Activated CD4-positive, alpha-beta T cell treated with anti-CD3 and anti-CD28 coated beads for 4 hours (primary cell): ENCODE data around the gene EOMES.

Experiments
- DNase-seq, 2 donors: peaks; one replicate each; pipeline ENCODE4 v3.0.0-alpha.2; 2020

EOMES gene

DNA sequence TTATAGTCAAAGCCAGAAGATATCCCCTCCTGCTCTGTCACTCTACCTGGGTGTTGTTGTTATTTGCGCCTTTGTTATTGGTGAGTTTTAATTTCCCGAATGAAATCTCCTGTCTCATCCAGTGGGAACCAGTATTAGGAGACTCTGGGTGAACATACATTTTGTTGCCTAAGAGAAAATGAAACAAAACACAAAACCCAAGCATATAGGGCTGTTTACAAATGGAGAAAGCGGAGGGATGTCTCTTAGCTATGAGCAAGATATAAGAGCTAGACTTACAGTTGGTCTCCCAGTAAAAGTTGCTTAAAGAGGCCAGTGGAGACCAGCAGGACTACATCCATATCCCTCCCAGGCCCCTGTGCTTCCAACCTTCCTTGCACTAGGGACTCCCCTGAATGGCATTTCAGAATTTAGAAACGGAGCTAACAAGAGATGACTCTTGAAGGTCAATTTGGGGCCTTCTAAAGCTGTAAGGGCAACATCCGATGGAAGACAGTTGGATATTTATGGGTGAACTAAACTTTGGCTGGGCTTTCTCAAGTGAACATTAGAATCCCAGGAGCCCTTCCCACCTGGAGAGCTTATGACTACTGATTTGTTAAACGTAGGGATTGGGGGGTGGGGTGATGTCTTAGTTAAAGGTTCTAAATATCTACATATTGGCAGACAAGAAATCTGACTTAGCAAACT lies 2.7 kb downstream of the EOMES start:
- DNase-seq: no peak

DNA sequence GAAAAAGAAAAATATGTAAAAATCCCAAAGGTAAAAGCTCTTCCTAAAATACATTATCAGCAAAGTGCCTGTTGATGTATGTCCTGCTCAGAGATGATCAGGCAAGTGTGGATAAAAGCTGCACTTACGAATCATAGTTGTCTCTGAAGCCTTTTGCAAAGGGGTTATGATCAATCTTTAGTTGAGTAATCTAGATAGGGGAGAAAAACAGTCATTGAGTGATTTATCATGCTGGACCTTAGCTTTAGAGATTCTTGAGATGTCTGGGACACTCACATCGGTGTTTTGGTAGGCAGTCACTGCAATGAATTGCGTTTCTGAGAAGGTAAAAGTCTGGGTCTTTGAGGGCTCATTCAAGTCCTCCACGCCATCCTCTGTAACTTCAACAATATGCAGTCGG lies 3.7 kb downstream of the EOMES start:
- DNase-seq: no peak

DNA sequence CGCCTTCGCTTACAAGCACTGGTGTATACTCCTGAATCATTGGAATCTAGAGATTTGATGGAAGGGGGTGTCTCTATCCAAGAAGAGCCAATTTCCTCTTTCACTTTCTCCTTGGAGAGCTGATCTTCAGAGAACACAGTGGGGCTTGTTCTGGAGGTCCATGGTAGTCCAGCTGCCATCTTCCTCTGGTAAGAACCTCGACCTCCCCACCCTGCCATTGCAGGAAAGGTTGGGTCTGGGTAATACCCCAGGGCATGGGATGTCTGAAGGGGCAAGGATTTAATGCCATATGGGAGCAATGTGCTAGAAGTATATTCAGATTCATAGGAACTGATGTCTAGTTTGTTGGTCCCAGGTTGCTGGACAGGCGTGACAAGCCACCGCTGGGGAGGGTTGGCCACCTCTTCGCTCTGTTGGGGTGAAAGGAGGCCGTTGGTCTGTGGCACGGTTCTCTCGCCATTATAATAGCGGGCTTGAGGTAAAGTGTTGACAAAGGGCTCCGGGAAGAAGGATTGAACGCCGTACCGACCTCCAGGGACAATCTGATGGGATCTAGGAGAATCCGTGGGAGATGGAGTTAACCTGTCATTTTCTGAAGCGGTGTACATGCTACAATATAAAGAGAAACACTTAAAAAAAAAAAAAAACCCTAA lies 4.8 kb downstream of the EOMES start:
- no peak for DNase-seq

DNA sequence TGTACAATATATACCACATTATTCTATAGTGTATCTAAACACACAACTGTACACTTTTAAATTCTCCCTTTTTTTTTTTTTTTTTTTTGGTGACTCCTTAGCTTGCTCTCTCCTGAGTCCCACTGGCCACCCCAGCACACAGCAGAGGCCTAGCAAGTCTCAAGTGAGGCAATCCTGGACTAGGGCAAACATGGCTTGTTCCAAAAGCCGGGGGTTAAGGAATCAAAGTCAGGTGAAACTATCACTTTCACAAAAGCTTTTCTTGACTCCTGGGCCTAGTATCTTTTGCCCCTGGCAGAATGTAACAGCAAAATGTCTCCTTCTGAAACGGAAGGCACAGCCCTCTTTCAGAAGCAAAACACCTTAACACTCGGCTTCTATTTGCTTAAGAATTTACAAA lies 5.8 kb downstream of the EOMES start:
- no peak for DNase-seq

DNA sequence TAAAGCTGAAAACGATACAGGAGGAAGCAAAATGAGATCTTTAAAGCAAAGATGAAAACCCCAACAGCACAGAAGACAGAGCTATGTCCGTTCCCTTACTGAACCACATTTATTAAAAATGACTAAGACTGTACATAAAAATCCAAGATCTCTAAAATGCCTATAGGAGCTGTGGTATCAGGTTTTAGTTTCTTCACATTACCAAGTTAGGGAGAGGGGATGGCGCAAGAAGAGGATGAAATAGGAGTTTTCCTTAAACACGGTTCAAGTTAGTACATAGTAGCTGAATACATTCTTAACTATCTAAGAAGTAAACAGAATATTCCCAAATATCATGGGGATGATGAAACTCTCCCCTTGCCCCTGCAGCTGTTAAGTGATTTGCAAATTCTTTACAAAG lies 6.3 kb downstream of the EOMES start:
- no peak for DNase-seq

DNA sequence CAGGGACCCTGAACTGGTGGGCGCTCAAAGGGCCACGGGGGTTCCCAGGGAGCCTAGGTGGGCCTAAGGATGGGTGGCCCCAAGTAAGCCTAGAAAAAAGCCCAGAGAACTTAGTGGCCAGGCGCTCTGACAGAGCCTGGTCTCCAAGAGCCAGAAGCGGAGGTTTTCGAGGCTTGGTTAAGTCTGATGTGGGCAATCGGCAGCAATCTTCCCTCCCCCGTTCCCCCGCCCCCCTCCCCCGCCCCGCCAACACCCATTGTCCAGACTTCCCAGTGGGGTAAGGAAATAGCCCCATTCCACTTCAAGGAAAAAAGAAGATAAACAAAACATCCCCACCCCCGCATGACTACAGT lies 6.7 kb downstream of the EOMES start:
- no peak for DNase-seq

DNA sequence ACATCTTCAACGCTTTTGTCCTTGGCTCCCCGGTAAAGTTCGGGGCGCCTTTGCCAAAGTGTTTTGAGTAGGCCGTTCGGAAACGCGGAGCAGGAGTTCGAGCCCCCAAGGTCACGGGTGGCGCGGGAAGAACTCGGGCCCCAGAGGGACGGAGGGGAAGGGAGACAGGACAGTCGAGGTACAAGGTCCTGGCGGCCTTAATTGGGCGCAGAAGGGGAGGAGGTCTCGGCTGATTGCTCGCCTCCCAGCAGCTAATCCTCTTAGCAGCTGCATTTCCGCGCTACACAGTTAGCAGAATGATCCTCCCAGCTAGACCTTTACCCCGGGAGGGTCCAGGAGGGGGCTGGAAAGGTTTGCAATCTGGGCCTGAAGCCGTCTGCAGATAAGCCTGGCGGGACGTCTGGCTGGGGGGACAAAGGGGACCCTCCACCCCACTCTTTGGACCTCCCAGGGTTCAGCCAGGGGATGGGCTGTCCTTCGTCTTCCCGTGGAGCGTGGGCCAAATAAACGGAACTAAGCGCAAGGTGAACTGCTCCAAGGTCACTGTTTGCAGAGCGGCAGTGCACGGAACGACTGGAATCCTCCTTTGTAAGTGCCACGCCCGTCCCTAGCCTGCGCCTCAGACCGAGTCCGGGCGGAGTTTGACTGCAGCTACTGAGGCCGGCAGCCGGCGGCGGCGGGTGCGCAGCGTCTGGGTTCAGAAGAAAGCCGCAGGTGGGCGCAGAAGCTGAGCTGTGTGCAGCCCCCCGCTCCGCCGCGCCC lies 7.2 kb downstream of the EOMES start:
- DNase-seq: no peak

DNA sequence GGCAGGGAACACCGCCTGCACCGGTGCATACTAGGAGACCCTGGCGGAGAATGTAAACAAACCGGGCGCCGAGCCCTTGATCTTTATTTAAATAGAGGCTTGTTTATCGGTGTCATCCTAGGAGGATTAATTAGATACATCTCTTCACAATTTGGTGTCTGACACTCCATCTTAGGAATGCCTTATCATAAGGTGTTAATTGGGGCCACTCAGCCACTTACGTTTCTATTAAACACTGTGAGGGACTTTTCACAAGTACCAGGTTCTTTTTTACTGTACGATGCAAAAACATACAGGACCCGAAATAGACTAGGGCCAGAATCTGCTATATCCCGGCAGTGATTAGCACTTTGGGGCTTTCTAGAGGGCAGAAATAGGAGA lies 8.0 kb downstream of the EOMES start:
- no peak for DNase-seq

DNA sequence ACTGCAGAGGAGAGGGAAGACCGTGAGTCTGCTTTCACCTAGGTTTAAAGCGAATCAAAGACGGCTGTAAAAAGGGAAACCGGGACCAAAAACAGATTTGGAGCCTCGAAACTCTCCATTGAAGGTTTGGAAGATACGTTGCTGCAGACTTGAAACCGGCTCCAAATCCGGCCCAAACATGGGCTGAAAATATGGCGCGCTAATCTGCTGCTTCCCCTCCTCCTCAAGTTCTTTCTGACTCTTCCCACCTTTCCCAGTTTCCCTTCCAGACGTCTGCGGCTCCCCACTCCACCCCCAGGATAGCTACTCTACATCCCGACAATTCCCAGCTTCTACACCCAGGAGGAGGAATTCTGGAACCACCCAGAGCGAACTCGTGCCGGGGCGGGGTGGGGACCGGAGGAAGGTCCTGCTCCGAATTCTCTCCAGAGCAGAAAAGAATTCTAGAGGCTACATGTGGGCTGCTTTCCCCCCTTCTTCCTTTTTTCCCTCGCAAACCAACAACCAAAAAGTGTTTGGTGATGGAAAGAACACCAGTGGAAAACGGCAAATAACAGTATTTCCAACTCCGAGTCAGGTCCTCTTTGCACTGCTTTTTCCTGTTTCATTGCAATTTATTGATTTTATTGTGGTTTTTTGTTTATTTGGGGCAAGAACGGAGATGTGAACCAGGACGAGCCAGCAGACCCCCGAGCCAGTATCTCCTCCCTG lies 8.5 kb downstream of the EOMES start:
- no peak for DNase-seq

DNA sequence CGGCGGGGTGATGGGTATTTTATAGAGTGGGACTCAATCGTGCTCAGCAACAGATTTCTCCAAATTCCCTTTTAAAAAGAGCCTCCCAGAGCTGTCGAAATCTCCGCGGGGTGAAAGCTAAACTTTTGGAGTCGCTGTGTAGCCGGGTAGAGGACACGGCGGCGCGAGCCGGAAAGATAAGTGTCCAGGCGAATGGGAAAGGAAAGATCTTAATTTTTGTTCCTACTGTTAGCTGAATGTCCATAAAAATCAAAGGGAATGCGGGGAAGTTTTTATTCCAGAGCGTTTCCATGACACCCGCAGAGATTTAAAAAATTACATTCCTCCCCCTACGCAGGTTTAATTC lies 9.1 kb downstream of the EOMES start:
- no peak for DNase-seq

DNA sequence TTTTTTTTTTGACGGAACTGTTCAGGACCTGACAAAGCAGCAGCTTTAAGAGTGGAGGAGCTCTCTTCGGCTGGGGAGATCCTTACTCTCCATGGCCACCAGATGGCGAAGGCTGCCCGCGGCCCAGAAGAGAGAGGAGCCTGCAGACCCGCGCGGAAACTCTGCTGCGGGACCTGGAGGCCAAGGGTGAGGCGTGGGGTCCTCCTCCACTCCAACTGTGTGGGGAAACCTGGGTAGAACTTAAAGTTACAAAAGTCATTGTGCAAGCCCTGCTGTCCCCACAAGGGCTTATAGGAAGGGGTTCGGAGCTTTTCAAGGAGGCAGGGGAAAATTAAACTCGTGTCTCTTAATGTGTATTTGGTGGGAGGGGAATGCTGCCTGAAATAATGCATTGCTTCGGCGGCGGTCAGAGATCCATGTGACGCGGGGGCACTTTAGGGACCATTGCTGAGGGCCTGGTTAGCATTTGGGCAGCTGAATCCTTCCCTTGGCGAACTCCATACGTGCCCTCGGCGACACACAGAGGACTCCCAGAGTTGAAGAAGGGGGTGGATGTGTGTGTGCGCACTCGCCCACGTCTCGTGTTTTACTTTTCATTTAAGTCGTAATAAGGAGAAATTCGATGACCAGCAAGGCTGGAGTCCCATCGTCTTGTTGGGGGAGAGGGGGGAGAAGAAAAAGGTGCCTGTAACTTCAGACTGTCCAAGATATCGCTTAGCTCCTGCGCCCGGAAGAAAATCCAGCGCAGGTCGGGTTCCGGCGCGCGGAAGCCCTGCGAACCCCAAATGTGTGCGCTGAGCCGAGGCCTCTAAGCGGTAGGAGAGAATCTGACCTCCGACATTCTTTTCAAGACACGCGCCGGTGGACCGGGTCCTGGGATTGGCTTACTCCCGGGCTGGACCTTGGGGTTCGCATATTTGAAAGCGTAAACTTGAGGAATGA lies 9.7 kb downstream of the EOMES start:
- DNase-seq: peak; percentile 71 to 78

DNA sequence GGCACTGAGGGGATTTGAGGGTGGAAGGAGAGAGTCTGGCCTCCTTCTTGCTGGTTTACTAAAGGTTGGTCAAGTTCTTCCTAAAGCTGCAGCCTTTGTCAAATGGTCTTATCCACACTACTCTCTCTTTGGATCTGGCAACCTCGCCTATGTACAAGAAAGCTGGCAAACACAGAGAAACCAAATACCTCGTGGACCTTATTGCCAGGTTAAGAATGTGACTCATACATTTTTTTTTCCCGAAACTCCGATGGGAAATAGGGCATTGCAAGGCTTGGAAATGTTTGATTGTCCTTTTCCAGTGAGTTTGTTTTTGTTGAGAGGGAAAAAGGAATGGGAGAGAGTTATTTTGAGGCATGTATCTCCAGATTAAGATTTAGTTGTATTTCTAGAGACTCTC lies 13.9 kb downstream of the EOMES start:
- no peak for DNase-seq

DNA sequence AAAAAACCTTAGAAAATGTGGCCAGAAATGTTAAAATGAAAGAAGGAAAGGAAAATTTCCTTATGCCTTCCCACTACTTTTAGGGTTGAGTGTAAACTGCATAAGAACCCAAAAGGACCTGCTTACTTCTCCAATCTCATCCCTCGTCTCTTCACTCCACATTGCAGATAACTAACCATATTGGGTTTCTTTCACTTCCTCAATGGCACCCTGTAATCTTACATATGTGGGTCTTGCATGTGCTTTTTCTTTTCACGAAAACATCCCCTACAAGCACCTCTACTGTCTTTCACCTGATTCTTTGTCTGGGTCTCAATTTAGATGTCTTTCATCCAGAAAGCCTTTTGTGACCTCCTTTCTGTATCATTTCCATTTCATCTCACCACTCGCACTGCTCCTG lies 23.1 kb downstream of the EOMES start:
- DNase-seq: no peak

DNA sequence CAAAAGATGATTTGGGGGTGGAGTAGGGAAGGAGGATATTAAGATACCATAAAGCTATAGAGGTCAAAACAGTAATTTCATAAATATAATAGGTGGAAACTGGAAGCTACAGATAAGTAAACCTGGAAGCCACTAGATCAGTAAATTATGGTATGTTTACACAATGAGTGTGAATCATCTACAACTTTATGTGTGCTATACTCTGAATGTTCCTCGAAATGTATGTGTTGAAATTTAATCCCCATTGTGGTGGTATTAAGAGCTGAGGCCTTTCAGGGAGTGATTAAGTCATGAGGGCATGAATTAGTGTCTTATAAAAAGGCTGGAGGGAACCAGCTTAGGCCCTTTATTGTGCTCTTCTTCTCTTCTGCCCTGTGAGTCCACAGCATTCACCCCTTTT lies 25.2 kb downstream of the EOMES start:
- no peak for DNase-seq

DNA sequence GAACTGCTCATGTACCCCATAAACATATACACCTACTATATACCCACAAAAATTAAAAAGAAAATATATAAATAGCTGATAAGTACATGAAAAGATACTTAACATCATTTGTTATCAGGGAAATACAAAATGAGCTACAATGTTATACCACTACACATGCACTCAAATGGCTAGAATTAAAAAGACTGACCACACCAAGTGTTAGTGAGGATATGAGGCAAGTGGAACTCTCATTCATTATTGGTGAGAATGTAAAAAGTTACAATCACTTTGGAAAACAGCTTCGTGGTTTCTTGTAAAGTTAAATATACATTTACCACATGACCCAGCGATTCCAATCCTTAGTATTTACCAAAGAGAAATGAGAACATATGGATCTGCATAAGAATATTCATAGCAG lies 26.5 kb downstream of the EOMES start:
- DNase-seq: no peak

DNA sequence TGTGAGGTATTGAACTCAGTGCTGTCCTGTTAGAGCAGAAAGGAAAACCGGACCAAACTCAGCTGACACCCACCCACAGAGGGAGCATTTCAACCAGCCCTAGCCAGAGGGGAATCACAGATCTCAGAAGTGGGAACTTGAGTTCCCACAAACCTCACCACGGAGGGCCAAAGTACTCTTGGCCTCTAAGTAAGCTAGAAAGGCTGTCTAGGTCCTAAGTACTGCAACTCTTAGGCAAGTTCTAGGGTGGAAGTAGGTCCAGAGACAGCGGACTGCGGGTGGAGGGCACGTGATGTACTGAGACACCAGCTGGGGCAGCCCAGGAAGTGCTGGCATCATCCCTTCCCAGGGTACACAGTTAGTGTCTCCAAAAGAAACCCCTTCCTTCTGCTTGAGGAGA lies 34.1 kb downstream of the EOMES start:
- DNase-seq: no peak

DNA sequence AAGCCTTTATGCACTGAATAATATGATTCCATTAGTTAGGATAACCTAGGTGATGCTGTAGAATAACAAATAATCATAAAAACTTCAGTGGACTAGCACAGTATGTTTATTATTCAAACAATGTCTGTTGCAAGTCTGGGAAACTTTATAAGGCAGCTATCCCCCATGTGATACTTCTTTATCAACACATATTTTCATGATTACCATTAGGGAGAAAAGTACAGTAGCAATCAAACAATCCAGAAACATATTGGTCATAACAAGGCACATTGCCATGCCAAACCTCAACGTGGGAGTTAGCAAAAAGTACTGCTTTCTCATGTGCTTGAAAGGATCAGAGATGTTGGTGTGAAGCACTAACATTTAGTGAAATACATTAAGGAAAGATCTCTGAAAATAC lies 35.5 kb downstream of the EOMES start:
- DNase-seq: no peak

DNA sequence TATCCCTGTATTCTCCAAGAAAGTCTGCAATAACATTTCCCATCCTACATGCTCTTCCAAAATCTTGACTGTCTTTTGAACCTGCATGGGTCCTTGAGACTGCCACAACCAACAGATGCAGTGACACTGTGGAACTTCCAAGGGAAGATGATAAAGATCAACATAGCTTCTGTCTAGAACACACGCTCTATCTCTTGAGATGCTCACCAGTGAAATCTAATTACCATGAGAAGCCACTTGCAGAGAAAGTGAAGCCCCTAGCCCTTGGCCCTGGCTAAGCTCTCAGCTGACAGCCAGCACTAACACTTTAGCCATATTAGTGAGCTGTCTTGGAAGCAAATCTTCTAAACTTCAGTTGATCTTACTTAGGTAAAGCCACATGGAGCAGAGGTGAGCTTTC lies 36.6 kb downstream of the EOMES start:
- DNase-seq: no peak

DNA sequence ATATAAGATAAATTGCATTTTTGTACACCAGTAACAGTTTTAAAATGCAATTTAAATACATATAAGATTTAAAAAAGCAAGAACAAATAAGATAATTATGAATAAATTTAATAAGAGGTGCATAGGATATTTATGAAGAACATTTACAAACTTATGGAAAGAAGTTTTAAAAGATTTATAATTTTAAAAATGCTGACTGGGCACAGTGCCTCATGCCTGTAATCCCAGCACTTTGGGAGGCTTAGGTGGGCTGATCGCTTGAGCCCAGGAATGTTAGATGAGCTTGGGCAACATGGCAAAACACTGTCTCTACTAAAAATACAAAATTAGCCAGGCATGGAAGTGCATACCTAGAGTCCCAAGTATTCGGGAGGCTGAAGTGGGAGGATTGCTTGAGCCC lies 37.8 kb downstream of the EOMES start:
- DNase-seq: no peak

DNA sequence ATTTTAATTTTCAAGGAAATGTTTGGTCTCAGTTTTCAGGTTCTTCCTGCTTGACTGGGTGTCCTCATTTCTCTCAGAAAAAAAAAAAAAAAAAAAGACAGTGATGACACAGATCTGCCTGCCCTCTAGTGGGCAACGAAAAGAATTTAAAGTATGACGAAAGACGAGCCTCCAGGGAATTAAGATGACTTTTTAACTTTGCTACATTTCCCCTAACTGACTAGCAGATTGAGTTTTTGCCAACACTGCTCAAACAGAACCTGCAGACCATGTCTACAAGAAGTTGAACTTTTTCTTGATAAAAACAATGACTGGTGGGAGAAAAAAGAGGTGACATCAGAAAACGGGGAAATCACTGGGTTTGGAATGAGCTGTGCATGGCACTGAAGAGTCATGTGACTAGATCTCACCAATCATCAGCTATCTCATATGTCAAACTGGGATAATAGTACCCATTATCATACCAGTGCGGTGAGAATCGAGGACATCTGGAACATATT lies 40.8 kb downstream of the EOMES start:
- peak; percentile 42 to 50 for DNase-seq

DNA sequence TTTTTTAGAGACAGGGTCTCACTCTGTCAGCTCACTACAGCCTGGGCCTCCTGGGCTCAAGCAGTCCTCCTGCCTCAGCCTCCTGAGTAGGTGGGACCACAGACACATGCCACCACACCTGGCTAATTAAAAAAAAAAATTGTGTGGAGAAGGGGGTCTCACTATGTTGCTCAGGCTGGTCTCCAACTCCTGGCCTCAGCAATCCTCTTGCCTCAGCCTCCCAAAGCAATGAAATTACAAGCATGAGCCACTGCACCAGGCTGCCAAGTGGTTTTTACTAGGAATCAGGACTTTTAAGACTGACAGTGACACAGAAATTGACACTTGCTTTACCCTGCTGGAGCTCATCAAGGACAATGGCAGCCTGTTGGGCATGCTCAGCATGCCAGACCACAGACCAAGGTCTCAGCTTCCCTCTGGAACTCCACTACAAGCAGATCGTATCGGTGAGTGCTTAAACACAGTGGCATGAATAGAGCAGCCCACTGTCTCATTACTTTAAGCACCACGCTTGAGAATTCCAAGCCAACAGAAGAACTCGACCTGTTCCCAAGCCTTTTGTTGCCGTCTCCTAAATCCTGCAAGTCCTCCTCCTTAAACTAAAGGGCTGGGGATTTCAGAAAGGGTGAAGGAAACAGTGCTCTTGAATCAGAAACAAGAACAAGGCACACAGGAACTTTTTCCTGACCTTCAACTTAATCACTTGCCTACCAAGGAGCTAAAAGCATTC lies 41.4 kb downstream of the EOMES start:
- no peak for DNase-seq

DNA sequence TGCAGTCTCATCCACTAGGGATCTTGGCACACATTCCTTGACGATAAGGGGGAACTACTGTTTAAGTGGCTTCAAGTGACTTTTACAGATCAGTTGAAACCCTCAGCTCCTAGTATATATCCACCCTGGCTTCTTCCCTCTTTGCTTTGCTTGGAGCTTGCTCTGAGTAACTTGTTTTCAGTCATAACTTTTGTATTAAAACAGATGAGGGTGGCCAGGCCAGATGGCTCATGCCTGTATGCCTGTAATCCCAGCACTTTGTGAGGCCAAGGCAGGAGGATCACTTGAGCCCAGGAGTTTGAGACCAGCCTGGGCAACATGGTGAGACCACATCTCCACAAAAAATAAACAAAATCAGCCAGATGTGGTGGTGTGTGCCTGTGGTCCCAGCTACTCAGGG lies 42.4 kb downstream of the EOMES start:
- DNase-seq: no peak
